NB4 (cell line): Measurements from ENCODE around the gene WDFY4.

Source experiments
- DNase-seq: peaks from one replicate; pipeline ENCODE4 v3.0.0; 2010; ENCODE audit warnings: low read depth
- H3K4me3 ChIP-seq: one replicate; pipeline ENCODE4 v1.5.1; 2011; ENCODE audit warnings: mild to moderate bottlenecking, low read depth, low read length, moderate library complexity
- MYC ChIP-seq: IDR thresholded peaks from 2 replicates; pipeline ENCODE4 v1.6.1; 2011; ENCODE audit warnings: low read depth, low read length
- POLR2A ChIP-seq: IDR thresholded peaks from 2 replicates; pipeline ENCODE4 v1.6.1; 2011; ENCODE audit warnings: mild to moderate bottlenecking; ENCODE audit not compliant: insufficient read length; ENCODE audit errors: extremely low read depth
- TF ChIP-seq, protein P1 (sequence below): IDR thresholded peaks from 2 replicates; pipeline ENCODE4 v1.6.1; 2011; ENCODE audit warnings: low read depth, low read length
- TF ChIP-seq, protein P2 (sequence below): IDR thresholded peaks from one replicate; pipeline ENCODE4 v1.5.1; 2012; ENCODE audit warnings: low read depth, low read length

The WDFY4 gene

DNA sequence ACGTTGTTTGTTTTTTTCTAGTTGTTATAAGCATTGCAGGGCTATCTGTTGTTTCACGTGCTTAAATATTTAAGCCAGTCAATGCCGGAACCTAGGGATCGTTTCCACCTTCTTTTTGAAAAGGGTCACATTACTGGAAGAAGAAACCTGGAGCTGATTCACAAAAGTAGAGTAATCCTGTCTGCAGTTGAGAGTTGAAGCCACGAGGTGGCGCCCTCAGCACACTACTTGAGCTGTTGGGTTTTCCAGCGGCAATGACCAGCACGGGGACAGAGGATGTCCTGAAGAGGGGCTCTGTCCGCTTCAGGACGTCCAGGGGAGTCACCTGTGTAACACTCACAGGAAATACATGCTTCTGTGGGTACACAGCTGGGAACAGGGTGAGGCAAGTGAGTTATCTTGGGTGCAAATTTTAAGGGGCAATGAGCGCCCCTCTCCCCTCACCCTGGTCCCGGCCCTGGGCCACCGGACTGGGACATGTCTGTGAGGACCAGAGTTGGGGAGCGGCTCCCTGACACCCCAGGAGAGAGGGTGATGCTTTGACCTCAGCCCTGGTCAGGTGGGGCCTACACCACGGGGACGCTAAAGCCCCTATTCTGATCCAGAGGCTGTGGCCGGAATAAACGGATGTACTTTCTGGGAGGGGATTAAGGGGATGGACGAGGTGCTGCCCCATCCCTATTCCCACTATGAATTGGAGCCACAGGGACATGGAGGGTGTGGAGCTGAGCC, 26.3 kb upstream of the WDFY4 start:
- no peak overlapping the region for H3K4me3 ChIP-seq
- DNase-seq, result peak; percentile 81
- no peak for TF ChIP-seq POLR2A
- TF ChIP-seq, protein P1, sequence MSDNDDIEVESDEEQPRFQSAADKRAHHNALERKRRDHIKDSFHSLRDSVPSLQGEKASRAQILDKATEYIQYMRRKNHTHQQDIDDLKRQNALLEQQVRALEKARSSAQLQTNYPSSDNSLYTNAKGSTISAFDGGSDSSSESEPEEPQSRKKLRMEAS, result peak; percentile 74
- no peak; the same call in 1 of the 2 replicates for TF ChIP-seq MYC
- TF ChIP-seq, protein P2, sequence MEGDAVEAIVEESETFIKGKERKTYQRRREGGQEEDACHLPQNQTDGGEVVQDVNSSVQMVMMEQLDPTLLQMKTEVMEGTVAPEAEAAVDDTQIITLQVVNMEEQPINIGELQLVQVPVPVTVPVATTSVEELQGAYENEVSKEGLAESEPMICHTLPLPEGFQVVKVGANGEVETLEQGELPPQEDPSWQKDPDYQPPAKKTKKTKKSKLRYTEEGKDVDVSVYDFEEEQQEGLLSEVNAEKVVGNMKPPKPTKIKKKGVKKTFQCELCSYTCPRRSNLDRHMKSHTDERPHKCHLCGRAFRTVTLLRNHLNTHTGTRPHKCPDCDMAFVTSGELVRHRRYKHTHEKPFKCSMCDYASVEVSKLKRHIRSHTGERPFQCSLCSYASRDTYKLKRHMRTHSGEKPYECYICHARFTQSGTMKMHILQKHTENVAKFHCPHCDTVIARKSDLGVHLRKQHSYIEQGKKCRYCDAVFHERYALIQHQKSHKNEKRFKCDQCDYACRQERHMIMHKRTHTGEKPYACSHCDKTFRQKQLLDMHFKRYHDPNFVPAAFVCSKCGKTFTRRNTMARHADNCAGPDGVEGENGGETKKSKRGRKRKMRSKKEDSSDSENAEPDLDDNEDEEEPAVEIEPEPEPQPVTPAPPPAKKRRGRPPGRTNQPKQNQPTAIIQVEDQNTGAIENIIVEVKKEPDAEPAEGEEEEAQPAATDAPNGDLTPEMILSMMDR, result peak; percentile 87

DNA sequence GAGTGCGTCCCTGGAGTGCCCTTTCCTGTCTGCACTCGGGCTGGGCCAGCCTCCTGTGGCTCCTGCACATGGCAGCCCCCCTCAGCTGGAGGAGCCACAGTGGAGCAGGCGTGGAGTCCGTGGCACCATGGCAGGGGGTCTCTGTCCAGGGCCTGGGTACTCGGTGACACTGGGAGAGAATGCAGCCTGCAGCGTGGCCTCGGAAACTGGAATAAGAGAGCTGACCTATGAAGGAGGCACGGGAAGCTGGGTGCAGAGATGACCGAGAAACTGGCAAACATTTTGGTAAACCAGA, 25.8 kb upstream of the WDFY4 start:
- no peak overlapping the region for H3K4me3 ChIP-seq
- DNase-seq, result no peak
- no peak for TF ChIP-seq MYC
- TF ChIP-seq, protein P2, result no peak
- TF ChIP-seq, protein P1, result no peak

DNA sequence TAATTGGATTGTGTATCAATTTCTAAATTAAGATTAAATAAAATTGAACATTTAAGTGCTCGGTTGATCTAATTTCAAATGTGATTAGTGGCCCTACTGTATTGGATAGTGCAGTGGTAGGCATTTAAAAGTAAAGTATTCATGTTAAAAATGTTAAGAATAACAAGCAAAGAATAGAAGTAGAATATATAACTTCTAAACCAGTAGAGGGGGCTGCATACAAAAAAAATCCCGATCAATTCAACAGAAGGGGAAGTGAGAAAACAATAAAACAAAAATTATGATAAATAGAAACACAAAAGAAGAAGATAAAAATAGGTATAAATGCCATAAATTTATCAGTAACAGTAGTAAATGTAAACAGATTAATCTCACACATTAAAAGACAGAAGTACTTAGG, 24.9 kb upstream of the WDFY4 start:
- DNase-seq, result peak; percentile 57
- TF ChIP-seq MYC (no peak), POLR2A (no peak)
- TF ChIP-seq, protein P2, result peak; percentile 16
- TF ChIP-seq, protein P1, result no peak
- no peak overlapping the region for H3K4me3 ChIP-seq

DNA sequence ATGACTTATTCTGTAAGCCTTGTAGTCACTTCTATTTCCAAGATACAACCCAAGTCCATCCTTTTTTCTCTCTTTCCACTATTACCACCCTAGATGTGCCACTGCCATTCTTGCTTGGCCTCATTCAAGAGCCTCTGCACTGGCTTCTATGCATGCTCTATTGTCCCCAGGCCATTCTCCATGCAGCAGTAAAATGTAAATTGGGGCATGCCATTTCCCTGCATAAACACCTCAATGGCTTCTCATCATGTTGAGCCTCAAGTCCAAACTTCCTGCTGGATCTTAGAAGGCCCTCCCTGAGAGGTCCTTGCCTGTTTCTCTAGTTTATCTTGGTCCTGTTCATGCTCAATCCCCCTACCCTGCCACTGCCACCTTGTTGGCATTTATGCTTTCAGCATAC, 23.2 kb upstream of the WDFY4 start:
- TF ChIP-seq, protein P1, result no peak
- TF ChIP-seq POLR2A (no peak), MYC (no peak)
- TF ChIP-seq, protein P2, result no peak
- no peak overlapping the region for H3K4me3 ChIP-seq

DNA sequence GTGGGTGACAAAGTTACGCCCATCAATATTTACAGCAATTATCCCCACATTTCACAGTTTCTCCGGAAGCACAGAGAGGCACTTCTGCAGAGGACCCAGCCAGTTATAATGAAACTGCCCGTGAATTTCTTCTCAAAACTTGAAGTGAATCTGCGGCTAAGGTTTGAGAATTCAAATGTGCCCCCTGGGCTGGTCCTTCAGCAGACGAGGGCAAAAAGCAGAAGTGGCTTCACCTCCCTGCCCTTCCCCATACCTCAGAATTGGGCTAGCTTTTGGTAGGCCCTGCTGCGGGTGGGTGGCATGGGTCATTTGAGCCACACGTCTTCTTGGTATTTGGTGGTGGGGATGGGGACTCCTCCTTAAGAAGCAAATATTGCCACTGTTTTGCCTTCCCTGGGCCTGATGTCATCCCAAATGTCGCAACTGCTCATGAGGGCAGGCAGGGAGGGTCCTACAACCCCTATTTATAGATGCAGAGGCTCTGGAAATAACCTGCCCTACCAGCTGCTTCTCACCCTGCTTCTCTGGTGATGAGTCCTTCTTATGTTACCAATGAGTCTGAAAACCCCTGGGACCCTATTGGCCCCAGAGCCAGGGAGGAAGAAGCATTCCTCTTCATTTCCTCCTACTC, 16.6 kb upstream of the WDFY4 start:
- TF ChIP-seq, protein P2, result no peak
- TF ChIP-seq POLR2A (no peak), MYC (peak; percentile 51; the same call in 1 of the 2 replicates)
- TF ChIP-seq, protein P1, result peak; percentile 62; the same call in 1 of the 2 replicates
- DNase-seq, result peak; percentile 93
- no peak overlapping the region for H3K4me3 ChIP-seq

More for the DNA sequence above, 23.2 kb upstream of the WDFY4 start:
- DNase-seq, result no peak
